HepG2 (cell line): ENCODE data around the gene H2AZ1. TPM values are rescaled to one million over a fixed set of nuclear protein-coding genes. Genes with fewer than 3 reads are reported as not detected.

Source experiments
- ARID5B ChIP-seq: IDR thresholded peaks from 2 replicates; pipeline ENCODE4 v1.4.0; 2020; ENCODE audit warnings: mild to moderate bottlenecking, missing genetic modification reagents
- BRD4 ChIP-seq: sonication (generic); formaldehyde crosslinking; IDR thresholded peaks from 2 replicates; pipeline ENCODE4 v1.4.0; 2020; ENCODE audit warnings: missing genetic modification reagents
- FOXP1 ChIP-seq, 2 experiments: fragments of 450-650 bp in 1 of 2; IDR thresholded peaks; 2 replicates each; pipeline ENCODE4 v1.6.1; 2017 to 2018; ENCODE audit warnings: antibody characterized with exemption in 1 of 2
- HMG20B ChIP-seq: conservative IDR thresholded peaks from 2 replicates; pipeline ENCODE4 v1.6.1; 2016; ENCODE audit warnings: missing genetic modification reagents, missing compliant biosample characterization
- IKZF1 ChIP-seq: fragments of 450-650 bp; IDR thresholded peaks from 2 replicates; pipeline ENCODE4 v1.7.1; 2016
- ISL2 ChIP-seq: sonication (generic); formaldehyde crosslinking; IDR thresholded peaks from 2 replicates; pipeline ENCODE4 v1.5.0; 2020; ENCODE audit warnings: missing genetic modification reagents
- KDM1A ChIP-seq: IDR thresholded peaks from 2 replicates; pipeline ENCODE4 v1.6.1; 2016; ENCODE audit warnings: missing compliant biosample characterization
- LCORL ChIP-seq, 2 experiments: fragments of 450-650 bp in 1 of 2; sonication (generic) in 1 of 2; formaldehyde crosslinking in 1 of 2; IDR thresholded peaks; 2 replicates each; pipeline versions ENCODE4 v1.5.0 to v1.6.1; 2017 to 2020; ENCODE audit warnings: antibody characterized with exemption in 1 of 2, missing genetic modification reagents in 1 of 2
- NFIC ChIP-seq: IDR thresholded peaks from 2 replicates; pipeline ENCODE4 v1.6.1; 2012; ENCODE audit warnings: mild to moderate bottlenecking, low read length, inconsistent platforms
- NR0B2 ChIP-seq: sonication (generic); formaldehyde crosslinking; IDR thresholded peaks from 2 replicates; pipeline ENCODE4 v1.4.0; 2020; ENCODE audit warnings: mild to moderate bottlenecking, missing genetic modification reagents
- PCBP1 ChIP-seq: fragments of 200-400 bp; formaldehyde crosslinking; IDR thresholded peaks from 2 replicates; pipeline ENCODE4 v1.6.1; 2017; ENCODE audit warnings: mild to moderate bottlenecking, low read depth, low read length, borderline replicate concordance
- PRDM15 ChIP-seq: sonication (generic); formaldehyde crosslinking; IDR thresholded peaks from 2 replicates; pipeline ENCODE4 v1.4.0; 2020; ENCODE audit warnings: missing genetic modification reagents
- SAP130 ChIP-seq: IDR thresholded peaks from 2 replicates; pipeline ENCODE4 v1.6.1; 2016; ENCODE audit warnings: low read depth
- ZFP36L1 ChIP-seq: sonication (generic); formaldehyde crosslinking; IDR thresholded peaks from 2 replicates; pipeline ENCODE4 v1.8.0; 2022; ENCODE audit warnings: mild to moderate bottlenecking, missing genetic modification reagents, moderate library complexity
- ZNF589 ChIP-seq: sonication (generic); formaldehyde crosslinking; conservative IDR thresholded peaks from 2 replicates; pipeline ENCODE4 v1.8.0; 2022; ENCODE audit warnings: mild to moderate bottlenecking, moderate library complexity, missing genetic modification reagents
- polyA plus RNA-seq, 8 experiments: library from polyadenylated mRNA; depleted of rRNA in 3 of 8; stranded (reverse) in 7 of 8; unstranded in 1 of 8; fragments of >200 nt; fragmentation: Illumina TruSeq in 4 of 8; extraction: Trizol in 4 of 8; gene quantifications; 2 replicates each; pipeline versions ENCODE4 v1.2.1 to v1.2.3, GENCODE V29; 2011 to 2016; ENCODE audit warnings: low read depth in 4 of 8, missing spikeins in 1 of 8, mixed read lengths in 1 of 8; ENCODE audit not compliant: insufficient read depth in 1 of 8
- total RNA-seq, 5 experiments: library from RNA; depleted of rRNA; stranded (reverse); fragments of >200 nt; fragmentation: Illumina TruSeq; extraction: Trizol; gene quantifications; 2 replicates each; pipeline ENCODE4 v1.2.3, GENCODE V29; 2016; ENCODE audit warnings: low read depth in 1 of 5
- TF ChIP-seq, protein P1 (sequence below): sonication (generic); formaldehyde crosslinking; IDR thresholded peaks from 2 replicates; pipeline ENCODE4 v1.5.0; 2020; ENCODE audit warnings: missing genetic modification reagents
- TF ChIP-seq, protein P2 (sequence below): IDR thresholded peaks from 2 replicates; pipeline ENCODE4 v1.6.1; 2012; ENCODE audit warnings: low read depth, low read length, improper control_type of control experiment

The H2AZ1 gene
- total and polyA plus RNA-seq, 2 of the 13 experiments (the other 11 are each of a cell fraction or from before 2014, with no cell fraction given): 301 to 574 TPM

DNA sequence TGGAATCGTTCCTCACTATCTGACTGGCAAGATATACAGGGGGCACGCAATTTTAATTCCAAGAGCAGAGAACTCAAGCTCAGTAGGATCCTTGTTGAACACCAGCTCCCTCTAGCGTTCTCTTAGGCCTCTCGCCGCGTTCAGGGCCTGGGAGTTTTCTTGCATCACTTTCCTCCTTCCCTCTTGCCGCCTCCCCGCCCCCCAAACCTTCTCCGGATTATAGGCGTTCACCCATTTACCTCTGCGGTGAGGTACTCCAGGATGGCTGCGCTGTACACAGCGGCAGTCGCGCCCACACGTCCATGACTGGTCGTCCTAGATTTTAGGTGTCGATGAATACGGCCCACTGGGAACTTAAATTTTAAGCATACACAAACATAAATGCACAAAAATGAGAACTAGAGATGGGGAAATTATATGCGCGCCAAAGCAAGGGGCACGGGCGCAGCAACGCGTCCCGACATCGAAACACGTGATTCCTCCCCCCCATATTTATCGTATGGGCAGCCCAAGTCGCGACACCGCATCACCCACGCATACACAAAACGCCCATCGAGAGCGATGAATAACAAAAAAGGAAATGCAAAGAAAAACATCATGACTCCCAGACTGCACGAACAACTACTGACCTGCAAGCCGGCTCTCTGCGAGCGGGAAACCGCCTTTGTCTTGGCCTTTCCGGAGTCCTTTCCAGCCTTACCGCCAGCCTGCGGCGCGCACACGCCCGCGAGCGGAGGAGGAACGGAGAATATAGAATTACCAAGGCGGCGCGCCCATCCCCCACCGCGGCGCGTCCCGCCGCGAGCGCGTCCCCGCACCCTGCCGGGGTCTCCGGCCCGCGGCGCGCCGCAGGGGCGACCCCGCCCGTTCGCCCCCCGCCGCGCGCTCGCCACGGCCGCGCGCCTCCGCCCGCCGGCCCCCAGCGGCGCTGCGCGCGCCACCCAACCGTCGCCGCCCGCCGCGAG lies 759 bp downstream of the H2AZ1 start (continued):
- TF ChIP-seq NR0B2 (CRISPR knock-in tag) (0 out of 2 replicates have a peak, but pooled peaks have one; percentile 40), ZFP36L1 (CRISPR knock-in tag) (no peak), ISL2 (0 out of 2 replicates have a peak, but pooled peaks have one; percentile 16), FOXP1 (IDR thresholded peaks at IDR 0.05) (no peak), FOXP1 (CRISPR knock-in tag; IDR thresholded peaks at IDR 0.05) (no peak), LCORL (IDR thresholded peaks at IDR 0.05) (no peak), LCORL (CRISPR knock-in tag; IDR thresholded peaks at IDR 0.05) (peak; percentile 12; the same call in 1 of the 2 replicates), SAP130 (CRISPR knock-in tag) (peak; percentile 80), PRDM15 (CRISPR knock-in tag) (no peak), ZNF589 (CRISPR knock-in tag) (no peak), NFIC (peak; percentile 34; the same call in 1 of the 2 replicates), ARID5B (peak; percentile 59; the same call in 1 of the 2 replicates), KDM1A (CRISPR knock-in tag) (no peak), IKZF1 (no peak), HMG20B (CRISPR knock-in tag) (0 out of 2 replicates have a peak, but pooled peaks have one; percentile 42), BRD4 (CRISPR knock-in tag) (no peak), PCBP1 (no peak)
- TF ChIP-seq, protein P1, sequence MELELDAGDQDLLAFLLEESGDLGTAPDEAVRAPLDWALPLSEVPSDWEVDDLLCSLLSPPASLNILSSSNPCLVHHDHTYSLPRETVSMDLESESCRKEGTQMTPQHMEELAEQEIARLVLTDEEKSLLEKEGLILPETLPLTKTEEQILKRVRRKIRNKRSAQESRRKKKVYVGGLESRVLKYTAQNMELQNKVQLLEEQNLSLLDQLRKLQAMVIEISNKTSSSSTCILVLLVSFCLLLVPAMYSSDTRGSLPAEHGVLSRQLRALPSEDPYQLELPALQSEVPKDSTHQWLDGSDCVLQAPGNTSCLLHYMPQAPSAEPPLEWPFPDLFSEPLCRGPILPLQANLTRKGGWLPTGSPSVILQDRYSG (CRISPR knock-in tag): no peak
- TF ChIP-seq, protein P2, sequence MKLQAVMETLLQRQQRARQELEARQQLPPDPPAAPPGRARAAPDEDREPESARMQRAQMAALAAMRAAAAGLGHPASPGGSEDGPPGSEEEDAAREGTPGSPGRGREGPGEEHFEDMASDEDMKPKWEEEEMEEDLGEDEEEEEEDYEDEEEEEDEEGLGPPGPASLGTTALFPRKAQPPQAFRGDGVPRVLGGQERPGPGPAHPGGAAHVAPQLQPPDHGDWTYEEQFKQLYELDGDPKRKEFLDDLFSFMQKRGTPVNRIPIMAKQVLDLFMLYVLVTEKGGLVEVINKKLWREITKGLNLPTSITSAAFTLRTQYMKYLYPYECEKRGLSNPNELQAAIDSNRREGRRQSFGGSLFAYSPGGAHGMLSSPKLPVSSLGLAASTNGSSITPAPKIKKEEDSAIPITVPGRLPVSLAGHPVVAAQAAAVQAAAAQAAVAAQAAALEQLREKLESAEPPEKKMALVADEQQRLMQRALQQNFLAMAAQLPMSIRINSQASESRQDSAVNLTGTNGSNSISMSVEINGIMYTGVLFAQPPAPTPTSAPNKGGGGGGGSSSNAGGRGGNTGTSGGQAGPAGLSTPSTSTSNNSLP: no peak
